Muscle of arm (tissue), 12 donors: Measurements from ENCODE around the gene DIDO1. TPM values are rescaled to one million over a fixed set of nuclear protein-coding genes. Genes with fewer than 3 reads are reported as not detected.
"Not testable (repeated sequence)": the region's sequence is repeated elsewhere in the genome, so short reads cannot be mapped to it uniquely, and the experiment has no call there.

Experiments used
- DNase-seq: peaks from one replicate; pipeline ENCODE4 v3.0.0-alpha.2; 2013
- polyA plus RNA-seq, 12 donors: library from polyadenylated mRNA; unstranded; fragments of 120-200 nt; gene quantifications; one replicate each; pipeline ENCODE4 v1.2.1, GENCODE V29; 2013; ENCODE audit not compliant: insufficient read length in 12 of 12

DIDO1 gene
- polyA plus RNA-seq, 12 donors = 33.5 to 69.0 (median 37.7) TPM; not detected in 1

GRCh38 chr20:62860391-62860923 is 65.8 kb downstream of the DIDO1 start:
- peak; percentile 25 for DNase-seq

- no peak for DNase-seq
Observed at GRCh38 chr20:62859721-62860120, 66.6 kb downstream of the DIDO1 start.

GRCh38 chr20:62858058-62858830 is 68.1 kb downstream of the DIDO1 start:
- DNase-seq = no peak

- no peak for DNase-seq
Observed at GRCh38 chr20:62856931-62857619, 69.2 kb downstream of the DIDO1 start.

GRCh38 chr20:62855120-62855519 is 71.2 kb downstream of the DIDO1 start:
- DNase-seq = no peak

- no peak for DNase-seq
Observed at GRCh38 chr20:62854121-62854520, 72.2 kb downstream of the DIDO1 start.

GRCh38 chr20:62853304-62853703 is 73.0 kb downstream of the DIDO1 start:
- DNase-seq = not testable (repeated sequence)

DNA sequence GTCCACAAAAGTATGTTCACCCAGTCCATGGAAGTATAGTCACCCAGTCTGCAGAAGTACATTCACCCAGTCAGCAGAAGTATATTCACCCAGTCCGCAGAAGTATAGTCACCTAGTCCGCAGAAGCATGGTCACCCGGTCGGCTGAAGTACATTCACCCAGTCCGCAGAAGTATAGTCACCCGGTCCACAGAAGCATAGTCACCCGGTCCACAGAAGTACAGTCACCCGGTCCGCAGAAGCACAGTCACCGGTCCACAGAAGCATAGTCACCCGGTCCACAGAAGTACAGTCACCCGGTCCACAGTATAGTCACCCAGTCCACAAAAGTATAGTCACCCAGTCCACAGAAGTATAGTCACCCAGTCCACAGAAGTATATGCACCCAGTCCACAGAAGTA is 73.5 kb downstream of the DIDO1 start:
- DNase-seq = no peak

GRCh38 chr20:62852196-62852595 is 74.1 kb downstream of the DIDO1 start:
- DNase-seq = no peak

DNA sequence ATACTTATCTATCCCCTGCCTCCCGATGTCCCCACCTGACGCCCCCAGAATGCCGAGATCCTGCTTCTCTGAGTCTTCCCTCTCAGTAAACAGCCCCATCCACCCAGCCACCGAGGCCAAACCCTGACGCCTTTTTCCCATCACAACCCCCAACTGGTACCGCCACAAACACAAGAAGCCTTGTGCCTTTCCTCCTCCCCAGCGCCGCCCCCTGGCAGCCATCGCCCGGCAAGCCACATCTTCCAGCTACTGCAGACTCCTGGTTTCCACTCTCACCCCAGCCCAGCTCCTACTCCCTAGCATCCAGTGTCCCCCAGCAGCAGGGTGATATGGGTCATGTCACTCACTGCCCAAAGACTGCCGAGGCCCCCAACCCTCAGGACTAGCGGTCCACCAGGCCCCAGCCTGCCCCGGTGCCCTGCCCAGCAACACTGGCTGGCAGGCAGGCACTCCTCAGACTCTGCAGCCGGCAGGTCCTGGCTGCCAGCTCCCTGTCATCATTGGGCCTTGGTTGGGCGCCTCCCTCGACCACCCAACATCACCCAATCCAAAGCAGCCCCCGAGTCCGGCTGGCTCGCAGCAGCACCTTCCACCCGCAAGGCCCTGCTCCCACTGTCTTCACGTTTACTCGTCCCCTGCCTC is 75.9 kb downstream of the DIDO1 start:
- DNase-seq = no peak

GRCh38 chr20:62849431-62849830 is 76.9 kb downstream of the DIDO1 start:
- DNase-seq = no peak

GRCh38 chr20:62848917-62849316 is 77.4 kb downstream of the DIDO1 start:
- not testable (repeated sequence) for DNase-seq

DNA sequence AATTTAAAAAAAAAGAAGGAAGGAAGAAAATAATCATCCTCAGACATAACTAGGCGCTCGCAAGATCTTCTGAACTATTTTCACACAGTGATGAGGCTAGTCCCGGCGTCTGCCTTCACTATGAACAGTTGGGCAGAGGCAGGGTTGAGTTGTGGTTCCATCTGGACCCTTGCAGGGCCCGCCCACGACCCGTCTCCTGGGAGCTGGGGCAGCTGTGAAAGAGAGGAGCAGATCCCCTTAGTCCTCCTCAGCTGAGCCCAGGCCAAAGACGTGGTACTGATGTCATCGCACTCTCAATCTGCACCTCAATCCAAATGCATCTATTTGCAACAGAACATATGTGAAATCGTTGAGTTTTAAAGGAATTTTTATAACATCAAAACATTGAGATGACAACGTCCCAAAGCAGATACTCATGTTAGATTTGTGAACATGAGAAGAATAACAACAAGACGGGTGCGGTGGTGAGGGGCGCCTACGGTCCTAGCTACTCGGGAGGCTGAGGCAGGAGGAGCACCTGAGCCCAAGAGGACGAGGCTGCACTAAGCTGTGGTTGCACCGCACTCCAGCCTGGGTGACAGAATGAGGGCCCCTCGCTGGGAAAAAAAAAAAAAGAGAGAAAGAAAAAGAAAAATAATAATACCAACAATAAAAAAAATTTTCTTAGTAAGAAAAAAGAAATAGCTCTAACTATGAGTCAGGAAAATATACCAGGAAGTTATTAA is 80.0 kb downstream of the DIDO1 start:
- DNase-seq = no peak

GRCh38 chr20:62845416-62846160 is 80.7 kb downstream of the DIDO1 start:
- no peak for DNase-seq

- no peak for DNase-seq
Observed at GRCh38 chr20:62844182-62844581, 82.1 kb downstream of the DIDO1 start.

GRCh38 chr20:62843656-62844055 is 82.6 kb downstream of the DIDO1 start:
- no peak for DNase-seq

DNA sequence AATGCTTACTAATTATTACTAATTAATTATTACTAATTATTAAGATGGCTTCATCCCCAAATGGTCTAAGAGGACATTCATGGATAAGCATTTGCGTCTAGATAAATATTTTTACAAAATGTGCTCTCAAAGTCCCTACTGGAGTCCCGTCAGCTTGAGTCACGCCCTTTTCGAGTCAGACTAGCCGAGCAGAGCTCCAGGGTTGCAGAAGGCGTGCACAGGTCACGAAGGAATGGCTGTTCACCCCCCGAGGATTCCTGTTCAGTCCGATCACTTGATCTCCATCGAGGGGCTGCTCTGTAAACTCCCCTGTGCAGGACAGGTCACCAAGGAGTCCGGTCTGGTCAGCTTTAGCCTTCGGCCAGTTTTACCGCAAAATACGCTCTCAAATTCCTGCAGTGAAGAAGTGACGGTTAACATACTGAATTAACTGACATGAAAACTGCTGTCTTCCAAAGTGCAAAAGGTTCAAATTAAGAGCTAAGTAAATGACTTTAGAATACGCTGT is 84.5 kb downstream of the DIDO1 start:
- DNase-seq = no peak

DNA sequence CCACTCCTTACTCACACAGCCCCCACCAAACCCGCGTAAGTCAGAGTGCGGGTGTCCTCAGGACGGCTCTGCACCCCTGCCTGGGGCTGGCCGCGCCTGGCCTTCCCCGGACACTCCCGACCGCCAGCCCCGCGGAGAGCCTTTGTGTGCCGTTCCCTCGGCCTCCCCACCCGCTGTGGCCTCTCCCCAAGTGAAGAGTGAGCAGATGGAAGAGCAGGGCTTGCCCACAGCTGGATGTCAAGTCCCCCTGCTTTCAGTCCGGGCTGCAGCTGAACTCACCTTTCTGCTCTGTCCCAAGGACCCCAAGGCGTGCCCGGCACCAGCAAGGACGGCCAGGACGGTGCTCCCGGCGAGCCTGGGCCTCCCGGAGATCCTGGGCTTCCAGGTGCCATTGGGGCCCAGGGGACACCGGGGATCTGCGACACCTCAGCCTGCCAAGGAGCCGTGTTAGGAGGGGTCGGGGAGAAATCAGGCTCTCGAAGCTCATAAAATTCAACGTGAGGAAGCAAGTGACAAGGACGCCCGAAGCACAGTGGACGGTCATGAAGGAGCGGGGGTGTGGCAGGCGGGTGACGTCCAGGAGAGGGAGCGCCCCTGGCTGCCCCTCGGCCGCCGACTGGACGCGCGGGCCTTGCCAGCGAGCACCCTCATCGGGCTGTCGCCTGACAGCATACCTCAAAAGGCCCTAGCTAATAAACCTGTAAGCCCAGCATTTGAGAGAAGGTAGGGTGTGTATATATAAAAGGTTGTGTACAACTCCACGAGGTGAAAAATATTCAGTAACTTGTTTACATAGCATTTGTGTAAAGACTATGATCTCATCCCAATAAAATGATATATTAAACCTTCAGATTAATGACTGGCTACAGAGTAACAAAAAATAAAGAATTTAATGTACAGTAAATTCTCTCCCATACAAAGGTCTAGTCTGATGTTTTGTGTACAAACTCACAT is 85.8 kb downstream of the DIDO1 start:
- DNase-seq = no peak

GRCh38 chr20:62839816-62840215 is 86.5 kb downstream of the DIDO1 start:
- no peak for DNase-seq

DNA sequence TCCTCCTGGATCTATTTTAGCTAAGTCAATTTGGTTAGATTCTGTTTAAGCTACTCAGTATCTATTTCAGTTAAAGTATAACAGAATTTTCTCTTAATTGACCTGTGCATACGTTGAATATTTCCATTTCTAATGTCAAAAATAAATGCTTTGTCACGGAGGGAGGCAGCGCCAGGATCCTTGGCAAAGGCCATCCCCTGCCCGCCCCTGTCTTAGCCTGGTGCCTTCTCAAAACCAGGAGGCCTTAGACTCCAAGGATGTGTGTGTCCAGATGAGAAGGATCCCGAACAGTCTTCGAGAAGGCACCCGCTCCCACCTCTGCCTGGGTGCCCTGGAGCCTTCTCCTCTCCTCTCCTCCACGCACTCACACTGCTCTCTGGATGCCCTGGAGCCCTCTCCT is 87.0 kb downstream of the DIDO1 start:
- no peak for DNase-seq
